Measurements from ENCODE around the gene IFFO2.

The IFFO2 gene

DNA sequence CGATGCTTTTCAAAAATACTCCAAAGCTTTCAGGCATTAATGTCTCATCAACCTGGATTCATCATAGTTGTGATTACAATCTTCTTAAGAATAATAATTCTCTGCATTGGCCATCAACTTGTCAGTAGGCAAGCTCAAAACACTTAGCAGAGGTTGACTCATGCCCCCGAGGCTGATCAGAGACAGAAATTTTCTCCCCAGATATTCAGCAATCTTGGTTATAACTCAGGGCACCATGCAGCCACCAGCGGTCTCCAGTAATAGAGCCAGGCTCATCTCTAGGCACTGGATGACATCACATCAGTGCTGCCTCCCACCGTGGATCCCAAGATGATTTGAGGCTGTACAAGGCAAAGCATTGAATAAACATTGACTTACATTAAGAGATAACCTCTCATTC is 14.3 kb upstream of the IFFO2 start:
- no peak for DNase-seq

- no peak for DNase-seq
These were observed 13.9 kb upstream of the IFFO2 start for GRCh38 chr1:18970358-18970757.

GRCh38 chr1:18967066-18967690 is 10.7 kb upstream of the IFFO2 start:
- no peak for DNase-seq

GRCh38 chr1:18965206-18966173 is 9.0 kb upstream of the IFFO2 start:
- DNase-seq: no peak

GRCh38 chr1:18963968-18964367 is 7.5 kb upstream of the IFFO2 start:
- no peak for DNase-seq

DNA sequence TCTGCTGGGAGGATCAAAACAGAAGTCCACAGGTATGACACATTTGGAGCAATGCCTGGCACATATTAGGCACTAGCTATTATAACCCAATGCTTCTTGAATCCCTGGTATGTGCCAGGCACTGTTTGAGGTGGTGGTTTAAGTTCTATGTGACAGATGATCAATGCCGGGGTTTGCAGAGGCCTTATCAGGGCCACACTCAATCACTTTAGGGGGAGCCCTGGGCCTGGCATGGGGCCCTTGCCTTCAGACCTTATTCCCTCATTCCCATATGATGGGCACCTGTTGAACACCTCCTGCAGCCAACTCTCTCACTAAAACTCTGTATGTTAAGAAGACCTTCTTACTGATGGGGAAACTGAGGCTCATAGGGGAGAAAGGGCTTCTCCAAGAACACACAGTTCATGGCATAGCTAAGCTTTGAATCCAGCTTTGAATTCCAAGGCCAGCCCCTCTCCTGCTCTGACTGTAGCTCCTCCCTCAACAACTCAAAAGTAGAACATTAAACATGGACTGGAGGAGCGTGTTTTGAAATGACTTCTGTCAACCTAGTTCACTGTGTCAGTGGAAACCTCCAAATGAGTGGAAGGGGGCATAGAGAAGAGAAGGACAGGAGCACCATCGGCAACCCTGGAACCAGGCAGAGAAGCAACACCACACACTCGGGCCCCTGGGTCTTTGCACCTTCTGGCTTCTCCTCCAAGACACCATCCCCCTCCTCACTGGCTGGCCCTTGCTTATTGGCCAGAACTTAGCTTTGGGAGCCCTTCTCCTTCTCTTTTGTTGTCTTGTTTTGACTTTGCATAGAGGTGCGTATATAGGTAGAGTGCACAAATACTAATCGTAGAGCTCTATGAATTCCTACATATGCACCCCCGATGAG is 6.6 kb upstream of the IFFO2 start:
- DNase-seq: no peak

DNA sequence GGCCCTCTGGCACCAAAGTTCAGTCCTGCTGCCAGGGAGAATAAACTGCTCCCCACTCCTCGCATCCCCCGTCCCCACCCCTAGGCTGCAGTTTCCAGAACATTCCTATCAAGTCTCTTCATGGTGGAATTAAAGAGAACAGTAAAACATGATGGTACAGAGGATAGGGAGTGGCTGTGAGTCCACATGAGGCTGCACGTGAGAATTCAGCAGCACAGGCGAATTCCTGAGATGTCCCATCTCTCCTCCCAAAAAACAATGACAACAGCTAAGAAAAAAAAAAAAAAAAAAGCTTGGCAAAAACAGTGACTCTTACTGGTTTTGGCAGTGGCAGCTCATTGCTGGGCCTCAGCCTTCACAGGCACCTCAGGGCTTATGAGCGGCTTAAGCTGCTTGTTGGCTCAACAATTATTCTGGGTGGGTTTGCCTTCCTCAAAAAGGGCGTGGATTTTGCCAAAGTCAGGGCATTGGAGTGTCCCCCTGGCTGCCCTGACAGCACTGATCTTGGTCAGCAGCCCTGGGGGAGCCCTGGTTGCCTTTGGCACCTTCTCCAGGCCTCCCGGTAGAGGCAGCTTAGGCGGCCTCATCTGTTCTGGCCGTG is 5.7 kb upstream of the IFFO2 start:
- DNase-seq: no peak

DNA sequence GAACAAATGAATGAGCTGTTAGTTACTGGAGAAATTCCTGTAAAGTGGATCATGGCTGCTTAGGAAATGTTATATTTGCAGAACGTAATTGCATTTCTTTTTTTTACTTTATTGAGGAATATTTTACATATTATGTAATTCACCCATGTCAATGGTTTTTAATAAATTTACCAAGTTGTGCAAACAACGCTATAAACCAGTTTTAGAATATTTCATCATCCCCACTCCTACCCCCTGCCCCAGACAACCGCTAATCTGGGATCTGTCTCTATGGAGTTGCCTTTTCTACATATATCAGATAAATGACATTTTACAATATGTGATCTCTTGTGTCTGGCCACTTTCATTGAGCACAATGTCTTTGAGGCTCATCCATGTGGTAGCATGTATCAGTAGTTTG is 4.3 kb upstream of the IFFO2 start:
- no peak for DNase-seq

DNA sequence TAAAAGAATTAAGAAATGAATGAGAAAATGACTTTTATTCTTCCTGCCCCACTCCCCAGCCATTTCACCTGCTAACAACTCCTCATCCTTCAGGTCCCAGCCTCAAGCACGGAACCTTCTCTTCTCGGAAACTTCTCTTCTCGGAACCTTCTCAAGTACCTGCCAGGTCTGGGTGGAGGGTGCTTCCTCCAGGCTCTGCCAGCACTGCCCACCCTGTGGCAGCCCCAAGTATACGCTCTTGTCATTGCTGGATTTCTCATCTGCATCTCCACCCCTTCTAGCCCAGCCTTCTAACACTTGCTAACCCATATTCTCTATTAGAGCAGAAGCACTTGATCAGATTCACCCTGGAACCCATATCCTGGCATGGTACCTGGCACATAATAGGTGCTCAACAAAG is 3.9 kb upstream of the IFFO2 start:
- DNase-seq: no peak

DNA sequence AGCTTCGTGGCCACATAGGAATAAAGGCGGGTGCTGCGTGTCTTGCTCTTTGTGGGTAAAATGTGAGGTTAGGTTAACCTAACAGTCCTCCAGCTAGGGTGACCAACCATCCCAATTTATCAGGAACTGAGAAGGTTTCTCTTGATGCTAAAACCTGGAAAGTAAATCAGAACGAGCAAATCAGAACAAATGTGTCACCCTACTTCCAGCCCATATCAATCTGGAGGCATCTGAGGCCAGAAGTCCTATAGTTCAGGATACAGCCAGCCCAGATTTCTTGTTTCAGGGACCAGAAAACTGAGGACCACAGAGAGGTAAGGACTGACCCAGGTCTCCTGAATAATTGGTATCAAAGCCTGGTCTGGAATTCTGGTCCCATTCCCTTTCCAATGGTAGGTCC is 3.1 kb upstream of the IFFO2 start:
- no peak for DNase-seq

- no peak for DNase-seq
These were observed 1.2 kb upstream of the IFFO2 start for GRCh38 chr1:18957532-18958300.

DNA sequence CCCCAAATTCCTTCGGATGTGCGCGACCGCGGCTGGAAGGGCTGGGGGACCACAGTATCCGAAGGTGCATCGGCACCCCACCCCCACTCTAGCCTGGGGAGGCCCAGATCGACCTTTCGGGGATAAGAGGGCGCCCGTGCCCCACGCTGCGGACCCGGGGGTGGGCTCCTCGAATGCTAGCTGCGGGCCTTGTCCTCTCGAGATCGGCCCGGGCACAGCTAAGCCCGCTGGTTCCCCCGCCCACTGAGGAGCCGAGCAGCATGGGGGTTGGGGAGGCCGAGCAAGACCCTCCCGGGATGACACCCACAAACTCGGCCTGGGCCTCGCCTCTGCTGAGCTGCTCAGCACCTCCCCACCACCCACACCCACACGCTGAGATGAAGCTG is 653 bp upstream of the IFFO2 start:
- DNase-seq: no peak

DNA sequence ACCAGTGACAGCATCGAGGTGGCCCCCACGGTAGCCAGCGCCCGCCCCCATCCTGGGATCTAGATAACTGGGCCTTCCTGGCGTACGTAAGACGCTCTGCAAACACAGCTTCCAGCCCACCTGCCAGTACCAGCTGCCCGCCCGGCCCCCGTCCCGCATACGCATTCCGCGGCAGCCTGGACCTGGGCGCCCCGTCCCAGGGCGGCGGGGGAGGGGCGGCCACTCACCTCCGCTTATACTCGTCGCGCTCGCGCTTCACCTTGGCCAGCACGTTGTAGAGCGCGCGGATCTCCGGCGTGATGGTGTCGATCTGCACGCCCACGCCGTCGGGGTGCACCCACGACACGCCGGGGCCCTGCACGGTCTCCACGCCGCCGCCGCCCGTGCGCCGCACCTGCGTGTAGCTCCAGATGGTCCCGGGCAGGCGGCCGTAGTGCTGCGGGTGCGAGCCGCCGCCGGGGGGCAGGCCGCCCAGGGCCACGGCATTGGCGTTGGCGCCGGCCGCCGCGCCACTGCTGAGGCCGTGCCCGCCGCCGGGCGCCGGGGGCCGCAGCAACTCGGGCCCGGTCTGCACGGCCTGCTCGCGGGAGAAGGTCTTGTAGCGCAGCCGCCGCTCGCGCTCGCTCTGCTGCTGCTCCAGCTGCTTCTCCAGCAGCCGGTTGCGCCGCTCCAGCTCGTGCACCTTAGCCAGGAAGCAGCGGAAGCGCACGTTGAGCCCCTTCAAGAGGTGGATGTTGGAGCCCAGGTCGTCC is 859 bp downstream of the IFFO2 start:
- DNase-seq: peak; percentile 64

- DNase-seq: no peak
These were observed 1.4 kb downstream of the IFFO2 start for GRCh38 chr1:18955131-18955440.

- DNase-seq: no peak
These were observed 2.0 kb downstream of the IFFO2 start for GRCh38 chr1:18954270-18955071.

- DNase-seq: no peak
These were observed 2.7 kb downstream of the IFFO2 start for GRCh38 chr1:18953731-18954231.

- no peak for DNase-seq
These were observed 4.6 kb downstream of the IFFO2 start for GRCh38 chr1:18951818-18952391.

DNA sequence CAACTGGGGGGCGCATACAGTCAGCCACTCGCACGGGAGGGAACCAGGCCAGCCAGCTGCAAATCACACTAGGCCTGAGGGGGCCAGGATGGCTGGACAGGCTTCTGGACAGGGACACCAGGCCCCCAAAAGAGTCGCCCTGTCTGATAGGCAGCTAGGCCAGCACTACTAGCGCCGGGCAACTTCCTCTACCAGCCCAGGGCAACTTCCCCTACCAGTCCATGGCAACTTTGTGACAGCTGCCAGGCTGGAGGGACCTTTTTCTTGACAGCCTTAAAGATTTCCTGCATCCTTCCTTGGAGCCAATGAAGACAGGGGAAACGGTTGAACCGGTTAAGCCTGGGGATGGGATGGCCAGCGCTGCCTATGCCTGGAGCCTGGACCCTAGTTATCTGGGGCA is 5.1 kb downstream of the IFFO2 start:
- DNase-seq: no peak

- DNase-seq: no peak
These were observed 6.0 kb downstream of the IFFO2 start for GRCh38 chr1:18950401-18951026.

All from NCI-H1092 treated with DMSO at 0.1 percent for 48 hours (cell line).